Measurements from ENCODE around the gene KRT4. TPM values are rescaled to one million over a fixed set of nuclear protein-coding genes. Genes with fewer than 3 reads are reported as not detected.

Gene KRT4
- total and polyA plus RNA-seq, 7 donors, result 0.12 to 1.7 (median 0.43) TPM; not detected in 3

- no peak for ATAC-seq
- H3K27ac ChIP-seq, result no peak overlapping the region
- H3K36me3 ChIP-seq (ENCODE audit: insufficient read depth in 1 of 2, low read depth in 1 of 2), result no peaks in the 10 kb centered on the region
- no peak for DNase-seq
- no peaks in the 10 kb centered on the region for H3K4me1 ChIP-seq
- intact Hi-C loops (cut with DNase I), result no loop called here
- 85 to 95% (median 93%) methylated on average over 2 of the region's 2 CpGs for WGBS, 3 donors
- H3K9me3 ChIP-seq, result no peaks in the 10 kb centered on the region
- no peak for TF ChIP-seq CTCF (IDR thresholded peaks at IDR 0.05)
- peaks cover 0 to 13% (median 0%) of the 10 kb centered on the region in 3 donors for H3K27me3 ChIP-seq (ENCODE audit: insufficient read depth in 3 of 3, low read length in 2 of 3)
- H3K4me3 ChIP-seq, result no peak overlapping the region
These were observed 35.1 kb downstream of the KRT4 start for GRCh38 chr12:52778833-52779232.

GRCh38 chr12:52777566-52777965, 36.4 kb downstream of the KRT4 start:
- DNase-seq (no peak), ATAC-seq (no peak)
- intact Hi-C loops (cut with DNase I), result no loop called here
- 77 to 88% (median 86%) methylated on average over 4 of the region's 4 CpGs for WGBS, 3 donors
- Histone ChIP-seq H3K9me3 (no peaks in the 10 kb centered on the region), H3K36me3 (ENCODE audit: insufficient read depth in 1 of 2, low read depth in 1 of 2) (no peaks in the 10 kb centered on the region), H3K27me3 (ENCODE audit: insufficient read depth in 3 of 3, low read length in 2 of 3) (peaks cover 0 to 7% (median 0%) of the 10 kb centered on the region in 3 donors), H3K4me3 (no peak overlapping the region), H3K4me1 (no peaks in the 10 kb centered on the region), H3K27ac (no peak overlapping the region)
- no peak for TF ChIP-seq CTCF (IDR thresholded peaks at IDR 0.05)

- Histone ChIP-seq H3K27me3 (ENCODE audit: insufficient read depth in 3 of 3, low read length in 2 of 3) (peaks cover 0 to 7% (median 0%) of the 10 kb centered on the region in 3 donors), H3K27ac (no peak within 1 kb of the TSS), H3K4me3 (no peak within 1 kb of the TSS), H3K9me3 (no peaks in the 10 kb centered on the region), H3K4me1 (no peaks in the 10 kb centered on the region), H3K36me3 (ENCODE audit: insufficient read depth in 1 of 2, low read depth in 1 of 2) (no peaks in the 10 kb centered on the region)
- no peak for ATAC-seq
- 78 to 86% (median 79%) methylated on average over 8 of the region's 8 CpGs for WGBS, 3 donors
- no peak for TF ChIP-seq CTCF (IDR thresholded peaks at IDR 0.05)
- DNase-seq, result no peak
- intact Hi-C loops (cut with DNase I), result no loop called here
These were observed 37.0 kb downstream of the KRT4 start, which contains the start of gene KRT76 for GRCh38 chr12:52776913-52777395. Gene KRT76 (minus strand): TSS chr12:52777345. CDS start chr12:52777291, 54 bp downstream.

- no peak for TF ChIP-seq CTCF (IDR thresholded peaks at IDR 0.05)
- H3K27me3 ChIP-seq (ENCODE audit: insufficient read depth in 3 of 3, low read length in 2 of 3), result peaks cover 0 to 7% (median 0%) of the 10 kb centered on the region in 3 donors
- no peak overlapping the region for H3K27ac ChIP-seq
- H3K4me1 ChIP-seq, result no peaks in the 10 kb centered on the region
- H3K9me3 ChIP-seq, result no peaks in the 10 kb centered on the region
- no peaks in the 10 kb centered on the region for H3K36me3 ChIP-seq (ENCODE audit: insufficient read depth in 1 of 2, low read depth in 1 of 2)
- intact Hi-C loops (cut with DNase I), result no loop called here
- DNase-seq (no peak), ATAC-seq (no peak)
- WGBS, 3 donors, result 81 to 87% (median 83%) methylated on average over 5 of the region's 5 CpGs
- H3K4me3 ChIP-seq, result no peak overlapping the region
These were observed 37.5 kb downstream of the KRT4 start for GRCh38 chr12:52776435-52776834.

Data from psoas muscle (tissue), 8 donors.